Activated CD4-positive, alpha-beta T cell treated with anti-CD3 and anti-CD28 coated beads for 48 hours (primary cell): Measurements from ENCODE around the gene FGF2.
A peak's percentile ranks its signal among the peaks of the same experiment; 100 is the strongest.
"Not testable (repeated sequence)": the region's sequence is repeated elsewhere in the genome, so short reads cannot be mapped to it uniquely, and the experiment has no call there.

Experiments
- DNase-seq: peaks from one replicate; pipeline ENCODE4 v3.0.0-alpha.2; 2020

The FGF2 gene

GRCh38 chr4:122815248-122815647, 11.4 kb upstream of the FGF2 start:
- DNase-seq, result no peak

- no peak for DNase-seq
Measured at GRCh38 chr4:122816476-122816875, 10.2 kb upstream of the FGF2 start.

GRCh38 chr4:122819708-122820449, 6.8 kb upstream of the FGF2 start:
- no peak for DNase-seq

- DNase-seq, result no peak
Measured at GRCh38 chr4:122821092-122821491, 5.5 kb upstream of the FGF2 start.

- DNase-seq, result no peak
Measured at GRCh38 chr4:122822466-122822865, 4.2 kb upstream of the FGF2 start.

- DNase-seq, result no peak
Measured at GRCh38 chr4:122823476-122823875, 3.2 kb upstream of the FGF2 start.

- DNase-seq, result no peak
Measured at GRCh38 chr4:122824616-122825015, 2.0 kb upstream of the FGF2 start.

- DNase-seq, result no peak
Measured at GRCh38 chr4:122826079-122826527, 528 bp upstream of the FGF2 start.

GRCh38 chr4:122827258-122827878, 737 bp downstream of the FGF2 start:
- DNase-seq, result peak; percentile 26

- DNase-seq, result peak; percentile 57
Measured at GRCh38 chr4:122827879-122828601, 1.4 kb downstream of the FGF2 start.

- no peak for DNase-seq
Measured at GRCh38 chr4:122830426-122831095, 3.9 kb downstream of the FGF2 start.

- DNase-seq, result no peak
Measured at GRCh38 chr4:122831515-122832196, 5.0 kb downstream of the FGF2 start.

- DNase-seq, result no peak
Measured at GRCh38 chr4:122832732-122833131, 6.1 kb downstream of the FGF2 start.

- no peak for DNase-seq
Measured at GRCh38 chr4:122833999-122834398, 7.4 kb downstream of the FGF2 start.

GRCh38 chr4:122836941-122837340, 10.3 kb downstream of the FGF2 start:
- DNase-seq, result no peak

GRCh38 chr4:122838034-122838433, 11.4 kb downstream of the FGF2 start:
- no peak for DNase-seq

- DNase-seq, result no peak
Measured at GRCh38 chr4:122842392-122842791, 15.8 kb downstream of the FGF2 start.

- no peak for DNase-seq
Measured at GRCh38 chr4:122842984-122843531, 16.4 kb downstream of the FGF2 start.

GRCh38 chr4:122844391-122844790, 17.8 kb downstream of the FGF2 start:
- not testable (repeated sequence) for DNase-seq

GRCh38 chr4:122845066-122845465, 18.4 kb downstream of the FGF2 start:
- DNase-seq, result no peak

GRCh38 chr4:122845760-122846159, 19.1 kb downstream of the FGF2 start:
- no peak for DNase-seq

GRCh38 chr4:122847931-122848330, 21.3 kb downstream of the FGF2 start:
- DNase-seq, result no peak
